IPS-18a (cell line): Measurements from ENCODE around the gene SLC51A.
"Not testable (repeated sequence)": the region's sequence is repeated elsewhere in the genome, so short reads cannot be mapped to it uniquely, and the experiment has no call there.

Experiments used
- H3K27ac ChIP-seq: one replicate; pipeline ENCODE4 v1.5.1; 2013; ENCODE audit warnings: low read length
- H3K27me3 ChIP-seq: one replicate; pipeline ENCODE4 v1.6.1; 2013; ENCODE audit warnings: mild to moderate bottlenecking, low read length; ENCODE audit not compliant: control insufficient read depth, insufficient read depth
- H3K36me3 ChIP-seq: one replicate; pipeline ENCODE4 v1.6.1; 2013; ENCODE audit warnings: low read depth, low read length; ENCODE audit not compliant: control insufficient read depth
- H3K4me1 ChIP-seq: one replicate; pipeline ENCODE4 v1.6.1; 2013; ENCODE audit warnings: low read depth, low read length; ENCODE audit not compliant: control insufficient read depth
- H3K4me3 ChIP-seq: one replicate; pipeline ENCODE4 v1.5.1; 2013; ENCODE audit warnings: low read length
- H3K9ac ChIP-seq: one replicate; pipeline ENCODE4 v1.6.1; 2013; ENCODE audit warnings: mild to moderate bottlenecking, low read length, moderate library complexity
- H3K9me3 ChIP-seq: one replicate; pipeline ENCODE4 v1.6.1; 2013; ENCODE audit warnings: low read depth, low read length; ENCODE audit not compliant: control insufficient read depth

SLC51A gene

DNA sequence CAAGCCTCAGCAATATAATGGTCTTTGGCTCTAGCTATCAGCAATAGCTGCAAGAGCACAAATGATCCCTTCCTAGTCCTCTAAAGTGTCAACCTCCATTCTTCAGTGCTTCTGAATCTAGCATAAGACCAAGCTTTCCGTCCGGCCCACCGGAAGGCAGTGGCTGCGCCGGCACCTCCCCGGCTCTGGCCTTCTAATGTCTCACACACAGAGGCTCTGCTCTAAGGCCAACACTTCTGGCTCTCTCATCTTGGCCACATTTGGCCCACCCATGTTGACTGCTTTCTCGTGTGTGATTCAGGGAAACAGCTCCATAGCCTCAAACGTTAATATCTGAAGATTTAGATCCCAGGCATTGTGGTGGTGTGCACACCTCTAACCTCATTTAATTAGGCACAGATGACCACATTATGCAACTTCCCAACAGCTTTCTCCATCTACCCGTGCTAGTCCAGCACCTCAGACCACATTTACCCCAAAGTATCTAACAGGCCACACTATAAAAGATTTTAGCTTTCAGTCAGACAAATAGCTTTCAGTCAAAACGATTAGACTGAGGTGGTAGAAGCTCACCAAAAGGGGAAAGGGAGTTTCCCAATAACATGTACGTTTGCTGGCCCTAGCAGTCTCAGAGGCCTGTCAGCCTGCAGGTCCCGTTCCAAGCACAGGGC is 19.3 kb downstream of the SLC51A start:
- peaks cover 9% of the 10 kb centered on the region for H3K36me3 ChIP-seq
- no peak overlapping the region for H3K4me3 ChIP-seq
- H3K4me1 ChIP-seq: no peaks in the 10 kb centered on the region
- no peak overlapping the region for H3K27ac ChIP-seq
- H3K9me3 ChIP-seq: no peaks in the 10 kb centered on the region
- H3K27me3 ChIP-seq: no peaks in the 10 kb centered on the region
- H3K9ac ChIP-seq: no peak overlapping the region

DNA sequence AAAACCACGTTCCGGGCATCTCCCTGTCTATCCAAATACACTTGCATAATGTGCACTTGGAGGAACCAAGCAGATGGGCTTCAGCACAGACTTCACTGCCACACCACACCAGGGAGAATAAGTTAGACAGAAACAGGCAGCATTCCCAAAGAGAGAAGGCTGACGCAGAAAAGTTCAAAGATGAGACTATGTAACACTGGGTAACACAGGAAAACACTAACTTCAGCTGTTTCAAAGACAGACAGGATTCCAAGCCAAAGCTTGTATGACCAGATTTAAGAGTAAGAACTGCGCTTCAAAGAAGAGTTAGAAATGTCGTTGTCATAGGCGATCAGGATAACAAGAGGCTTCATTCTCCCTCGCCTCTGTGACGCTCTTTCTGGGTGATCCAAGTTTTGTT is 19.9 kb downstream of the SLC51A start:
- H3K36me3 ChIP-seq: peaks cover 5% of the 10 kb centered on the region
- H3K27ac ChIP-seq: no peak overlapping the region
- H3K4me3 ChIP-seq: no peak overlapping the region
- H3K9ac ChIP-seq: no peak overlapping the region
- no peaks in the 10 kb centered on the region for H3K9me3 ChIP-seq
- H3K27me3 ChIP-seq: no peaks in the 10 kb centered on the region
- no peaks in the 10 kb centered on the region for H3K4me1 ChIP-seq

DNA sequence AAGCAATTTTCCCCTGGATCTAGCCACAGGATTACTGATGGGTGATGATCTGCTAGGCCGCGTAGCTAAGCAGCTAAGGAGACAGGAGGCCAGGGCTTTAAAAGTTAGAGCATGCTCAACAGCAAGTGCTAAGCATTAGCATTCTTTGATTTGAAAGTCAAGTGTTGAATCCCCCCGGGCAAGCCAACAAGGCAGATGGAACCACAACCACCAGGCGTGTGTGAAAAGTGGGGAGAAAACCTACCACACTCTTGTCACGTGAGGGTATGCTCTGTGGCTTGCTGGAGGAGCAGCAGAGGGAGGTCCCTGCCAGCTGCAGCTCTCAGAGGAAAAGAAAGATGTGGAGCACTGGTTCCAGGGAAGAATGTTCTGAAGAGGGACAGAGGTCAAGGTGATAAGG is 20.9 kb downstream of the SLC51A start:
- no peaks in the 10 kb centered on the region for H3K4me1 ChIP-seq
- H3K9me3 ChIP-seq: no peaks in the 10 kb centered on the region
- H3K36me3 ChIP-seq: peaks cover 13% of the 10 kb centered on the region
- H3K4me3 ChIP-seq: no peak overlapping the region
- H3K9ac ChIP-seq: no peak overlapping the region
- H3K27me3 ChIP-seq: no peaks in the 10 kb centered on the region
- no peak overlapping the region for H3K27ac ChIP-seq

GRCh38 chr3:196238612-196239560 is 22.6 kb downstream of the SLC51A start:
- no peak overlapping the region for H3K27ac ChIP-seq
- no peak overlapping the region for H3K4me3 ChIP-seq
- H3K4me1 ChIP-seq: no peaks in the 10 kb centered on the region
- H3K27me3 ChIP-seq: no peaks in the 10 kb centered on the region
- no peaks in the 10 kb centered on the region for H3K9me3 ChIP-seq
- H3K9ac ChIP-seq: no peak overlapping the region
- peaks cover 13% of the 10 kb centered on the region for H3K36me3 ChIP-seq

GRCh38 chr3:196240424-196240823 is 24.1 kb downstream of the SLC51A start:
- no peak overlapping the region for H3K27ac ChIP-seq
- H3K9me3 ChIP-seq: no peaks in the 10 kb centered on the region
- peaks cover 13% of the 10 kb centered on the region for H3K36me3 ChIP-seq
- H3K27me3 ChIP-seq: no peaks in the 10 kb centered on the region
- no peak overlapping the region for H3K9ac ChIP-seq
- no peak overlapping the region for H3K4me3 ChIP-seq
- H3K4me1 ChIP-seq: no peaks in the 10 kb centered on the region

DNA sequence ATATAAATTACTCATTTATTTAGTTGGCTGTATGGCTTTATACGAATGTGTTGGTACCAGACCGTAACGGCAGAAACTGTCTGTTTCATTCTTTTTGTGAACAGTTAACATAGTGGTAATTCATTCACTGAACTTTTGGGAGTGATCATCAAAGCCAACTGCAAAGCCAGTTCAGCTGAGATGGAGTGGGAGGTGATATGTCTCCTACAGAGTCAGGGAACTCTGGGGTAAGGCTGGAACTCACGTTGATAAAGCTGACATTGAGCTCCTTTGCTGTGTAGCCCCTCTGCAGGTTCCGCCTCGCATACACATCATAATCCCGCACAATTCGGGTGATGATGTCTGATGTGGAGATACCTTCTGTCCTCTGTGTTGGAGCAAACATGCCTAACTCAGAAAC is 25.4 kb downstream of the SLC51A start:
- Histone ChIP-seq H3K36me3 (peaks cover 13% of the 10 kb centered on the region), H3K4me3 (no peak overlapping the region), H3K4me1 (no peaks in the 10 kb centered on the region), H3K27ac (no peak overlapping the region), H3K9me3 (no peaks in the 10 kb centered on the region), H3K9ac (no peak overlapping the region), H3K27me3 (no peaks in the 10 kb centered on the region)

DNA sequence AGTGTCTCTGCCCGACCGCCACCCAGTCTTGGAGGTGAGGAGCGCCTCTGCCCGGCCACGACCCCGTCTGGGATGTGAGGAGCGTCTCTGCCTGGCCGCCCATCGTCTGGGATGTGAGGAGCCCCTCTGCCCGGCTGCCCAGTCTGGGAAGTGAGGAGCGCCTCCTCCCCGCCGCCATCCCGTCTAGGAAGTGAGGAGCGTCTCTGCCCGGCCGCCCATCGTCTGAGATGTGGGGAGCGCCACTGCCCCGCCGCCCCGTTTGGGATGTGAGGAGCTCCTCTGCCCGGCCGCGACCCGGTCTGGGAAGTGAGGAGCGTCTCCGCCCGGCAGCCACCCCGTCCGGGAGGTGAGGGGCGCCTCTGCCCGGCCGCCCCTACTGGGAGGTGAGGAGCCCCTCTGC is 27.8 kb downstream of the SLC51A start:
- not testable (repeated sequence) for H3K4me3 ChIP-seq, H3K9ac ChIP-seq, H3K9me3 ChIP-seq, H3K27ac ChIP-seq, H3K4me1 ChIP-seq, H3K27me3 ChIP-seq
- peaks cover 13% of the 10 kb centered on the region for H3K36me3 ChIP-seq

DNA sequence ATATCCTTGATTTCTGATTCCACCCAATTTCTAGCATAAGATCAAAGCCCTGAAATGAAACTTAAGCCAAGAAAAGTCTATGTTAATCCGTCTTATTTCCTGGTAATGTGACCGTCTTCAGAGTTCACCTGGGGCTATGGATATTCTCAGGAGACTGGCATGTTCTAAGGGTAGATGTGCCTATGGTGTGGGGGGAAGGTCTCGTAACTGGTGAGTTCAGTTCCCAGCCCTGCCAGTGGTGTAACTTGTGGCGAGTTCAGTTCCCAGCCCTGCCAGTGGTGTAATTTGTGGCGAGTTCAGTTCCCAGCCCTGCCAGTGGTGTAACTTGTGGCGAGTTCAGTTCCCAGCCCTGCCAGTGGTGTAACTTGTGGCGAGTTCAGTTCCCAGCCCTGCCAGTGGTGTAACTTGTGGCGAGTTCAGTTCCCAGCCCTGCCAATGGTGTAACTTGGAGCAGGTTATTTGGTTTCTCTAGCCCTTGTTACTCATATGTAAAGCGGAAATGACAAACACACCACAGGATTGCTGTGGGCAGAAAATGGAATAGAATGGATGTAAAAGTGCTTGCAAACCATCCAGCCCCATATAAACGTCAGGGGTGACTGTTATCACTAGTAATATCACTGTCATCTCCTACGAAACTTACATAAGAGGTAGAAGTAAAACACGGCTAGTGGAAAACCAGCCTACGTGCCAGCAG is 30.4 kb downstream of the SLC51A start:
- no peak overlapping the region for H3K4me3 ChIP-seq

DNA sequence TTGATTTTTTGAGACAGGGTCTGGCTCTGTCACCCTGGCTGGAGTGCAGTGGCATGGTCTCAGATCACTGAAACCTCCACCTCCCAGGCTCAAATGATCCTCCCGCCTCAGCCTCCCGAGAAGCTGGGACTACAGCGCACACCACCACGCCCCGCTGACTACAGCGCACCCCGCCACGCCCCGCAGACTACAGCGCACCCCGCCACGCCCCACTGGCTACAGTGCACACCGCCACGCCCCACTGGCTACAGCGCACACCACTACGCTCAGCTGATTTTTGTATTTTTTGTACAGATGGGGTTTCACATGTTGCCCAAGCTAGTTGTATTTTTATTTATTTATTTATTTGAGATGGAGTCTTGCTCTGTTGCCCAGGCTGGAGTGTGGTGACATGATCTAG is 35.6 kb downstream of the SLC51A start:
- Histone ChIP-seq H3K4me3 (no peak overlapping the region), H3K36me3 (peaks cover 5% of the 10 kb centered on the region), H3K27me3 (no peaks in the 10 kb centered on the region)

More for the DNA sequence above, 30.4 kb downstream of the SLC51A start:
- H3K4me1 ChIP-seq: no peaks in the 10 kb centered on the region
- no peaks in the 10 kb centered on the region for H3K9me3 ChIP-seq
- H3K9ac ChIP-seq: no peak overlapping the region
- no peak overlapping the region for H3K27ac ChIP-seq
- H3K27me3 ChIP-seq: no peaks in the 10 kb centered on the region
- H3K36me3 ChIP-seq: peaks cover 8% of the 10 kb centered on the region

GRCh38 chr3:196254376-196255283 is 38.3 kb downstream of the SLC51A start:
- no peaks in the 10 kb centered on the region for H3K9me3 ChIP-seq
- no peaks in the 10 kb centered on the region for H3K4me1 ChIP-seq
- no peaks in the 10 kb centered on the region for H3K27me3 ChIP-seq
- no peak overlapping the region for H3K4me3 ChIP-seq
- H3K9ac ChIP-seq: no peak overlapping the region
- no peak overlapping the region for H3K27ac ChIP-seq
- H3K36me3 ChIP-seq: no peaks in the 10 kb centered on the region

More for the DNA sequence above, 35.6 kb downstream of the SLC51A start:
- Histone ChIP-seq H3K9me3 (no peaks in the 10 kb centered on the region), H3K4me1 (no peaks in the 10 kb centered on the region), H3K9ac (no peak overlapping the region), H3K27ac (no peak overlapping the region)

DNA sequence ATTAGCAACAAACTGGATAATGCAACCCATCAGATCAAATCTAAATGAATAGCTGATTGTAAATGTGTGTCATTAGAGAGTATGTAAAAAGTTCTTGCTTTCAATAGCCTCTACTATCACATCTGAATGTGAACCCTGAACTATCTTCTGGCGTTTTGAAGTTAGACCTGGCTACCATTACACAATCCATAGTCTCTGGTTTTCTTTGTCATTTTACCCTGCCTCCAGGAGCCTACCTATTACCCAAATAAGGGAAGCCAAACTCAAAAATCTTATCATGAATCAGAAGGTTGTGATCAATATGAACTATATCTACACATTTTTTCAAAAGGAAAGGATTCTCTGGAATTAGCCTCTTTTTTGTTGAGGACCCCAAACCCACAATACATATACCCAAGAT is 39.4 kb downstream of the SLC51A start:
- H3K36me3 ChIP-seq: no peaks in the 10 kb centered on the region
- no peaks in the 10 kb centered on the region for H3K27me3 ChIP-seq
- H3K9ac ChIP-seq: no peak overlapping the region
- no peaks in the 10 kb centered on the region for H3K4me1 ChIP-seq
- H3K9me3 ChIP-seq: no peaks in the 10 kb centered on the region
- H3K27ac ChIP-seq: no peak overlapping the region
- no peak overlapping the region for H3K4me3 ChIP-seq
